K562 (cell line): ENCODE data around the gene NTN1. TPM values are rescaled to one million over a fixed set of nuclear protein-coding genes. Genes with fewer than 3 reads are reported as not detected.

Experiments
- ATAC-seq: fragments of 200-7000 bp; cut with Tn5 transposase; 3 replicates; pipeline ENCODE4 v1.9.1; 2020; ENCODE audit warnings: moderate library complexity
- BruUV-seq: library from RNA; stranded (reverse); fragments of 400-500 nt; replicated peaks from 2 replicates; lab custom pipeline; 2021; lab: Mats Ljungman, UMichigan
- CTCF ChIA-PET: fragments of 300-600 bp; formaldehyde crosslinking; extraction: SDS; loops from one replicate; lab custom pipeline; 2021; ENCODE audit warnings: low intra/inter-chr PET ratio; lab: Yijun Ruan, JAX
- POLR2A ChIA-PET: fragments of 300-600, 350-650 bp; sonication (Branson Sonifier 250); formaldehyde crosslinking; extraction: SDS; loops from one replicate; lab custom pipeline; 2021; ENCODE audit warnings: antibody characterized with exemption, inconsistent platforms; lab: Yijun Ruan, JAX
- DNase-seq, 4 experiments: peaks; one replicate each; pipeline versions ENCODE4 v3.0.0 to v3.0.0-alpha.2; 2011 to 2018; ENCODE audit warnings: low spot score in 3 of 4, mixed read lengths in 3 of 4; ENCODE audit errors: extremely low read depth in 1 of 4
- FAIRE-seq: peaks from 2 replicates; lab custom pipeline; 2011; peaks lifted over from hg19 to GRCh38; lab: Jason Lieb, UNC
- H2AFZ ChIP-seq: 2 replicates; pipeline ENCODE4 v1.6.0; 2011; ENCODE audit warnings: low read depth, low read length, control low read depth, inconsistent platforms
- H3K27ac ChIP-seq: fragments of 200-600 bp; 3 replicates; pipeline ENCODE4 v1.8.0; 2011; ENCODE audit warnings: low read depth, mild to moderate bottlenecking, control low read depth, inconsistent platforms, low read length, moderate library complexity, mixed read lengths; ENCODE audit errors: extremely low read depth
- H3K27me3 ChIP-seq, 2 experiments: fragments of 300-600 bp in 1 of 2; 2 replicates in 1 of 2; 3 replicates in 1 of 2; pipeline versions ENCODE4 v1.6.0 to v1.8.0; 2011; ENCODE audit warnings: inconsistent platforms in 2 of 2, low read length in 2 of 2, mild to moderate bottlenecking in 1 of 2, mixed read lengths in 1 of 2, moderate library complexity in 1 of 2; ENCODE audit not compliant: control insufficient read depth in 2 of 2, insufficient read depth in 2 of 2
- H3K36me3 ChIP-seq: fragments of 300-600 bp; 3 replicates; pipeline ENCODE4 v1.8.0; 2011; ENCODE audit warnings: mild to moderate bottlenecking, low read length, inconsistent platforms; ENCODE audit not compliant: control insufficient read depth, insufficient read depth
- H3K4me1 ChIP-seq, 2 experiments: fragments of 200-600 bp in 1 of 2; replicated peaks in 1 of 2; 2 replicates in 1 of 2; 3 replicates in 1 of 2; pipeline versions ENCODE4 v1.5.1 to v1.8.0; 2011; ENCODE audit warnings: inconsistent platforms in 2 of 2, low read length in 2 of 2, mild to moderate bottlenecking in 1 of 2, mixed read lengths in 1 of 2, moderate library complexity in 1 of 2; ENCODE audit not compliant: control insufficient read depth in 2 of 2, insufficient read depth in 2 of 2
- H3K4me2 ChIP-seq: 2 replicates; pipeline ENCODE4 v1.6.1; 2011; ENCODE audit warnings: low read length, control low read depth, inconsistent platforms, mixed read lengths; ENCODE audit not compliant: insufficient read depth
- H3K4me3 ChIP-seq: fragments of 200-600 bp; sonication (generic), shearing (Covaris generic); 2 replicates; pipeline ENCODE4 v1.5.1; 2016; ENCODE audit warnings: control low read depth, inconsistent platforms
- H3K79me2 ChIP-seq: fragments of 200-600 bp; 3 replicates; pipeline ENCODE4 v1.8.0; 2011; ENCODE audit warnings: low read length, inconsistent platforms; ENCODE audit not compliant: control insufficient read depth, insufficient read depth
- H3K9ac ChIP-seq, 2 experiments: 2 replicates each; pipeline versions ENCODE4 v1.6.0 to v1.6.1; 2011; ENCODE audit warnings: low read depth in 2 of 2, low read length in 2 of 2, control low read depth in 1 of 2, inconsistent platforms in 1 of 2, mild to moderate bottlenecking in 1 of 2, mixed read lengths in 1 of 2; ENCODE audit not compliant: insufficient read depth in 1 of 2
- H3K9me1 ChIP-seq: one replicate; pipeline ENCODE4 v1.6.0; 2011; ENCODE audit warnings: inconsistent platforms, mild to moderate bottlenecking, low read length, moderate library complexity; ENCODE audit not compliant: control insufficient read depth, insufficient read depth
- H3K9me3 ChIP-seq: replicated peaks from 2 replicates; pipeline ENCODE4 v1.5.1; 2011; ENCODE audit warnings: low read depth, low read length, inconsistent platforms; ENCODE audit not compliant: control insufficient read depth, insufficient read depth
- H4K20me1 ChIP-seq: replicated peaks from 2 replicates; pipeline ENCODE4 v1.6.1; 2011; ENCODE audit warnings: low read length, inconsistent platforms, mixed read lengths; ENCODE audit not compliant: control insufficient read depth, insufficient read depth
- ATF2 ChIP-seq: sonication (generic); formaldehyde crosslinking; IDR thresholded peaks from 2 replicates; pipeline ENCODE4 v1.8.1; 2022; ENCODE audit warnings: missing genetic modification reagents
- CBFB ChIP-seq: sonication (generic); formaldehyde crosslinking; IDR thresholded peaks from 2 replicates; pipeline ENCODE4 v1.4.0; 2020; ENCODE audit warnings: mild to moderate bottlenecking, missing genetic modification reagents
- COPS2 ChIP-seq: fragments of 450-650 bp; conservative IDR thresholded peaks from 2 replicates; pipeline ENCODE4 v1.6.1; 2016; ENCODE audit warnings: mild to moderate bottlenecking, moderate library complexity
- HNRNPH1 ChIP-seq: fragments of 200-400 bp; formaldehyde crosslinking; optimal IDR thresholded peaks from 2 replicates; pipeline ENCODE3; 2017; ENCODE audit warnings: low read depth, mild to moderate bottlenecking, low read length, moderate library complexity
- HNRNPLL ChIP-seq: fragments of 200-400 bp; formaldehyde crosslinking; IDR thresholded peaks from 2 replicates; pipeline ENCODE4 v1.6.1; 2017; ENCODE audit warnings: low read length, low read depth, mild to moderate bottlenecking; ENCODE audit not compliant: poor library complexity, severe bottlenecking
- ILK ChIP-seq: fragments of 450-650 bp; IDR thresholded peaks from 2 replicates; pipeline ENCODE4 v1.6.1; 2016; ENCODE audit warnings: missing genetic modification characterization, low read depth, mild to moderate bottlenecking, missing compliant biosample characterization, moderate library complexity, borderline replicate concordance
- IRF1 ChIP-seq: sonication (generic); formaldehyde crosslinking; IDR thresholded peaks from 2 replicates; pipeline ENCODE4 v1.8.0; 2022; ENCODE audit warnings: missing genetic modification reagents, mild to moderate bottlenecking, borderline replicate concordance
- IRF2 ChIP-seq: sonication (generic); formaldehyde crosslinking; IDR thresholded peaks from 2 replicates; pipeline ENCODE4 v1.8.1; 2022; ENCODE audit warnings: mild to moderate bottlenecking, missing genetic modification reagents
- NR3C1 ChIP-seq: sonication (generic); formaldehyde crosslinking; IDR thresholded peaks from 2 replicates; pipeline ENCODE4 v1.8.1; 2022; ENCODE audit warnings: missing genetic modification reagents
- POU5F1 ChIP-seq: fragments of 150-350 bp; IDR thresholded peaks from 2 replicates; pipeline ENCODE4 v1.6.1; 2014; ENCODE audit warnings: borderline replicate concordance, low read length, low read depth, mild to moderate bottlenecking; ENCODE audit not compliant: partially characterized antibody
- SLC30A9 ChIP-seq: fragments of 250-450 bp; sonication (Bioruptor Pico); IDR thresholded peaks from 2 replicates; pipeline ENCODE4 v1.8.0; 2022; ENCODE audit warnings: mild to moderate bottlenecking, moderate library complexity
- SNIP1 ChIP-seq: fragments of 450-650 bp; IDR thresholded peaks from 2 replicates; pipeline ENCODE4 v1.7.1; 2017; ENCODE audit warnings: low read depth, mild to moderate bottlenecking
- TBP ChIP-seq: optimal IDR thresholded peaks from 2 replicates; pipeline ENCODE3; 2011; ENCODE audit warnings: low read depth, low read length, improper control_type of control experiment
- TCFL5 ChIP-seq: fragments of 250-450 bp; sonication (Bioruptor Pico); conservative IDR thresholded peaks from 2 replicates; pipeline ENCODE4 v1.6.1; 2021; ENCODE audit warnings: mild to moderate bottlenecking, moderate library complexity, matching md5 sums
- THRAP3 ChIP-seq: fragments of 450-650 bp; IDR thresholded peaks from 2 replicates; pipeline ENCODE4 v1.6.1; 2016; ENCODE audit warnings: mild to moderate bottlenecking, inconsistent platforms, borderline replicate concordance
- ZNF408 ChIP-seq: fragments of 250-450 bp; sonication (Bioruptor Pico); IDR thresholded peaks from 2 replicates; pipeline ENCODE4 v1.4.0; 2020; ENCODE audit warnings: low read depth, mild to moderate bottlenecking, moderate library complexity
- ZNF644 ChIP-seq: fragments of 200-800 bp; sonication (Bioruptor generic); IDR thresholded peaks from 2 replicates; pipeline ENCODE4 v1.6.1; 2016; ENCODE audit warnings: low read depth, missing genetic modification characterization, missing compliant biosample characterization
- WGBS: fragments of 100-300 bp; shearing (Covaris generic); methylation state at CpG from one replicate; pipeline ENCODE4 v1.1.6; 2016; ENCODE audit warnings: low coverage, mixed read lengths; ENCODE audit not compliant: insufficient coverage; ENCODE audit errors: missing lambda C conversion rate; 5-methylcytosine and 5-hydroxymethylcytosine counted together
- in situ Hi-C: fragments of 300-500 bp; cut with MboI; formaldehyde crosslinking; loops from 4 replicates; pipeline ENCODE4 v1.15.0; 2018; ENCODE audit warnings: inconsistent platforms, mixed read lengths
- intact Hi-C: fragments of 100-400 bp; cut with micrococcal nuclease; formaldehyde crosslinking; loops from 2 replicates; pipeline ENCODE4 v1.14.2; 2022
- polyA plus RNA-seq, 8 experiments: library from polyadenylated mRNA; depleted of rRNA in 4 of 8; stranded (reverse) in 5 of 8; unstranded in 3 of 8; fragments of >200 nt; fragmentation: Nextera tagmentation in 2 of 8; fragmentation: Illumina TruSeq in 1 of 8; extraction: Ambion mirVana in 2 of 8; extraction: Trizol in 1 of 8; gene quantifications; 2 replicates each; pipeline versions ENCODE4 v1.2.1 to v1.2.3, GENCODE V29; 2011 to 2014; ENCODE audit warnings: inconsistent platforms in 1 of 8, missing spikeins in 1 of 8
- total RNA-seq, 7 experiments: library from RNA; depleted of rRNA in 6 of 7; stranded (reverse); fragments of >200 nt in 6 of 7; fragmentation: Illumina TruSeq in 2 of 7; extraction: Trizol in 2 of 7; gene quantifications; 2 replicates each; pipeline versions ENCODE4 v1.2.1 to v1.2.3, GENCODE V29; 2011 to 2021; ENCODE audit warnings: low replicate concordance in 1 of 7

The NTN1 gene
- total and polyA plus RNA-seq, 9 of the 15 experiments (the other 6 are each of a cell fraction or from before 2014, with no cell fraction given) = 0.02 TPM; not detected in 8

- Histone ChIP-seq H3K9me1 (no peaks in the 10 kb centered on the region), H3K79me2 (no peaks in the 10 kb centered on the region), H3K4me3 (no peak overlapping the region), H3K36me3 (no peaks in the 10 kb centered on the region), H3K4me2 (no peak overlapping the region), H3K27ac (no peak overlapping the region), H4K20me1 (no peaks in the 10 kb centered on the region), H2AFZ (no peak overlapping the region), H3K9me3 (no peaks in the 10 kb centered on the region), H3K4me1 (no peaks in the 10 kb centered on the region), H3K27me3 (peaks cover 0 to 6% of the 10 kb centered on the region in 2 experiments; a peak in 1 of 5 replicates), H3K9ac (no peak overlapping the region)
- no peak for DNase-seq
- no TSS peak for BruUV-seq
- in situ Hi-C loops = no loop called here
- no peak for FAIRE-seq
- CTCF ChIA-PET = interaction anchor here (0.5 kb wide), 1 partner anchor 156 kb away, joined by 3 read pairs; no protein-coding TSS in a partner anchor
- WGBS = 1% methylated on average over 9 of the region's 13 CpGs
- no peak for ATAC-seq
- POLR2A ChIA-PET = no interaction called here
- intact Hi-C loops = no loop called here
- TF ChIP-seq HNRNPH1 (no peak), COPS2 (no peak), SNIP1 (no peak), POU5F1 (no peak), TCFL5 (CRISPR knock-in tag) (no peak), TBP (no peak), ZNF644 (tag) (no peak), SLC30A9 (CRISPR knock-in tag) (no peak), ZNF408 (no peak), THRAP3 (no peak), HNRNPLL (no peak), NR3C1 (CRISPR knock-in tag) (no peak), CBFB (no peak), IRF1 (CRISPR knock-in tag) (no peak), ATF2 (no peak), ILK (no peak), IRF2 (CRISPR knock-in tag) (no peak)
Measured at GRCh38 chr17:9140550-9141424, 119.5 kb downstream of the NTN1 start.
